ENCODE measurements around the gene C19orf33.
"Not testable (repeated sequence)": the region's sequence is repeated elsewhere in the genome, so short reads cannot be mapped to it uniquely, and the experiment has no call there.

The C19orf33 gene

DNA sequence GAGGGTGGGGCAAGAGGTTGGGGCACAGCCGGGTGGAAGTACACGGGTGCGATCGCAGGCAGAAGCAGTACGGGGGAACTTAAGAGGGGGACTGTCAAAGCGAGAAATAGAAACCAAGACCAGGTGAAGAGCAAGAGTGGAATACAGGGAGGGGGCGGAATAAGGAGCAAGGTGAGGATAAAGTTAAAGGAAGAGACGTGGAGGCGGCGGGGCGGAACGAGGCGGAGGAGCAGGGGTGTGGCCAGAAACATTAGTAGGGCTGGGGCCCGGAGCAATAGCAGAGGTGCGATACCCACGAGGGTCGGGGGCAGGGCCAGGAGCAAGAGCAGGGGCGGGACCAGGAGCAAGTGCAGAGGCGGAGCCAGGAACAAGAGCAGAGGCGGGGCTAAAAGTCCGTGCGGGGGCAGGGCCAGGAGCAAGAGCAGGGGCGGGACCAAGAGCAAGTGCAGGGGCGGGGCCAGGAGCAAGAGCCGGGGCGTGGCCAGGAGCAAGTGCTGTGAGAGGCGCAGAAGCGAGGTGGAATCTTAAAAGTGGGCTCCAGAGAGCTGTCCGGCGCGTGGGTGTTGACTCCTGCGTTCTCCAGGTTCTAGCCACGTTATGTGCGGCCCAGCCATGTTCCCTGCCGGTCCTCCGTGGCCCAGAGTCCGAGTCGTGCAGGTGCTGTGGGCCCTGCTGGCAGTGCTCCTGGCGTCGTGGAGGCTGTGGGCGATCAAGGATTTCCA, 32.7 kb downstream of the C19orf33 start:
- Histone ChIP-seq H3K27me3 (no peaks in the 10 kb centered on the region), H3K9me3 (no peaks in the 10 kb centered on the region), H3K4me1 (ENCODE audit: control insufficient read depth in 1 of 2, insufficient read depth in 1 of 2, low read depth in 1 of 2, low read length in 1 of 2) (peaks cover 9 to 12% of the 10 kb centered on the region in 2 experiments), H3K36me3 (peaks cover 4% of the 10 kb centered on the region), H3K4me3 (ENCODE audit: low read depth in 1 of 2, low read length in 1 of 2) (peak overlapping the region; percentile 84 to 97), H3K27ac (peak overlapping the region; percentile 96)
- TF ChIP-seq, protein P1, sequence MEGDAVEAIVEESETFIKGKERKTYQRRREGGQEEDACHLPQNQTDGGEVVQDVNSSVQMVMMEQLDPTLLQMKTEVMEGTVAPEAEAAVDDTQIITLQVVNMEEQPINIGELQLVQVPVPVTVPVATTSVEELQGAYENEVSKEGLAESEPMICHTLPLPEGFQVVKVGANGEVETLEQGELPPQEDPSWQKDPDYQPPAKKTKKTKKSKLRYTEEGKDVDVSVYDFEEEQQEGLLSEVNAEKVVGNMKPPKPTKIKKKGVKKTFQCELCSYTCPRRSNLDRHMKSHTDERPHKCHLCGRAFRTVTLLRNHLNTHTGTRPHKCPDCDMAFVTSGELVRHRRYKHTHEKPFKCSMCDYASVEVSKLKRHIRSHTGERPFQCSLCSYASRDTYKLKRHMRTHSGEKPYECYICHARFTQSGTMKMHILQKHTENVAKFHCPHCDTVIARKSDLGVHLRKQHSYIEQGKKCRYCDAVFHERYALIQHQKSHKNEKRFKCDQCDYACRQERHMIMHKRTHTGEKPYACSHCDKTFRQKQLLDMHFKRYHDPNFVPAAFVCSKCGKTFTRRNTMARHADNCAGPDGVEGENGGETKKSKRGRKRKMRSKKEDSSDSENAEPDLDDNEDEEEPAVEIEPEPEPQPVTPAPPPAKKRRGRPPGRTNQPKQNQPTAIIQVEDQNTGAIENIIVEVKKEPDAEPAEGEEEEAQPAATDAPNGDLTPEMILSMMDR (IDR thresholded peaks at IDR 0.05) = peak; percentile 37

DNA sequence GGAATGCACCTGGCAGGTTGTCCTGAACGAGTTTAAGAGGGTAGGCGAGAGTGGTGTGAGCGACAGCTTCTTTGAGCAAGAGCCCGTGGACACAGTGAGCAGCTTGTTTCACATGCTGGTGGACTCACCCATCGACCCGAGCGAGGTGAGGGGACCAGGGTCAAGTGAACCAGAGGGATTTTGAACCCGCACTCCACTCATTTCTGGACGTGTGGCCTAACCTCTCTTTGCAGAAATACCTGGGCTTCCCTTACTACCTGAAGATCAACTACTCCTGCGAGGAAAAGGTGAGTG, 33.3 kb downstream of the C19orf33 start:
- TF ChIP-seq, protein P1 (IDR thresholded peaks at IDR 0.05) = no peak

DNA sequence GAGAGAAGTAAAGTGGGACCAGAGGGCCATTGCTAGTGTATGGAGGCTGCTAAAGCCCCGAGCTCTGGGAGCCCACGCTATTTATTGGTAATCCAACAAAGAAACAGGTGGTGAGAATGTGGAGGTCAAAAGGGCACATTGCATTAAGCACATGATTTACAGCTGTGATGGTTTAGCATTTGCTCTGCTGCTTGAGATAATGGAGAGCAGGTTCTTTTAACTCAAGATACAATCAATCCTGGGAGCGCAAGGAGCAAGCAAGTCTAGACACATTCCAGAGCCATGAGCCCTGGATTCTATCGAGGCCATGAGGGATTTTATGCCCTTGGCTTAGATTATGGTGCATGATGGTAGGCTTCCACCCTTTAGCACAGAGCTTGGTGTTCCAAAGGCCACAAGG, 35.0 kb downstream of the C19orf33 start:
- H3K4me3 ChIP-seq (ENCODE audit: low read depth in 1 of 2, low read length in 1 of 2); H3K36me3 ChIP-seq; H3K27ac ChIP-seq; H3K27me3 ChIP-seq; H3K9me3 ChIP-seq: not testable (repeated sequence)
- H3K4me1 ChIP-seq (ENCODE audit: control insufficient read depth in 1 of 2, insufficient read depth in 1 of 2, low read depth in 1 of 2, low read length in 1 of 2) = peaks cover 9 to 12% of the 10 kb centered on the region in 2 experiments

More for the DNA sequence above, 33.3 kb downstream of the C19orf33 start:
- peaks cover 9 to 12% of the 10 kb centered on the region in 2 experiments for H3K4me1 ChIP-seq (ENCODE audit: control insufficient read depth in 1 of 2, insufficient read depth in 1 of 2, low read depth in 1 of 2, low read length in 1 of 2)
- peak overlapping the region; percentile 96 for H3K27ac ChIP-seq
- no peaks in the 10 kb centered on the region for H3K27me3 ChIP-seq
- no peaks in the 10 kb centered on the region for H3K9me3 ChIP-seq
- peaks cover 3% of the 10 kb centered on the region for H3K36me3 ChIP-seq
- peak overlapping the region; percentile 84 to 97 for H3K4me3 ChIP-seq (ENCODE audit: low read depth in 1 of 2, low read length in 1 of 2)

DNA sequence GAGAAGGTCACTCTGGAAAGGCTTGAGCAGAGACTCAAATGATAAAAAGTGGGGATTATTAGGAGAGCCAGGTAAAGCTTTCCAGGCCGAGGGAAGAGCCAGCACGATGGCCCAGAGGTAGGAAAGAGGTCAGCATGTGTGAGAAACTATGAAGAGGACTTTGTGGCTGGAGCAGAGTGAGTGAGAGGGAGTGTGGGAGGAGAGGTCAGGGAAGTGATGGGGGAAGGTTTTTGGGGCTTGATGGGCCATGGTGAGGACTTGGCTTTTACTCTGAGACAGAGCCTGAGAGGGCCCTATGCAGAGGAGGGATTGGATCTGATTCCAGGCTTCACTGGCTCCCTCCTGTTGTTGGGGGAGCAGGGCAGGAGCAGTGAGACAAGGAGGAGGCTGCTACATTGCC, 36.9 kb downstream of the C19orf33 start:
- Histone ChIP-seq H3K4me3 (ENCODE audit: low read depth in 1 of 2, low read length in 1 of 2) (no peak overlapping the region), H3K36me3 (peaks cover 3% of the 10 kb centered on the region), H3K27ac (no peak overlapping the region), H3K27me3 (no peaks in the 10 kb centered on the region), H3K4me1 (ENCODE audit: control insufficient read depth in 1 of 2, insufficient read depth in 1 of 2, low read depth in 1 of 2, low read length in 1 of 2) (peaks cover 6 to 9% of the 10 kb centered on the region in 2 experiments), H3K9me3 (no peaks in the 10 kb centered on the region)
- TF ChIP-seq, protein P1 (IDR thresholded peaks at IDR 0.05) = no peak

DNA sequence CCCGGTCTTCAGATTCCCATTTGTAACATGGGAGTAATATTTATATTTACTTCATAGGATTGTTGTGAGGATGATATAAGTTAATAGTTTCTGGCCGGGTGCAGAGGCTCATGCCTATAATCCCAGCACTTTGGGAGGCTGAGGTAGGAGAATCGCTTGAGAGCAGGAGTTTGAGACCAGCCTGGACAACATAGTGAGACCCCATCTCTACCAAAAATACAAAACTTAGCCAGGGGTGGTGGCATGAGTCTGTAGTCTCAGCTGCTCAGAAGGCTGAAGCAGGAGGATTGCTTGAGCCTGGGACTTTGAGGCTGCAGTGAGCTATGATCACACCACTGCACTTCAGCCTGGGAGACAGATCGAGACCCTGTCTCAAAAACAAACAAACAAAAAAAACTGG, 42.8 kb downstream of the C19orf33 start:
- H3K27me3 ChIP-seq = no peaks in the 10 kb centered on the region

DNA sequence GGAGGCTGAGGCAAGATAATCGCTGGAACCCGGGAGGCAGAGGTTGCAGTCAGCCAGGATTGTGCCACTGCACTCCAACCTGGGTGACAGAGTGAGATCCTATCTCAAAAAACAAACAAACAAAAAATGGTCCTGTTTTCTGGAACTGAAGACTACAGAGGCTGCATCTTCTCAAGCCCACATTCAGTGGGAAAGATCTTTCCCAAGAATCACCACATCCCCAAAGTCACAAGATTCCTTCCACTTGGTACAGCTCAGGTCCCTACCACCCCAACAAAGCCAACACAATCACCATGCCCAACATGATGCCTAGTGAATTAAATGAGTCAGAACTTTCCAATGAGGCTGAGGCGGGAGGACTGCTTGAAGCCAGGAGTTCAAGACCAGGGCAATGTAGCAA, 46.8 kb downstream of the C19orf33 start:
- H3K9me3 ChIP-seq = no peaks in the 10 kb centered on the region
- peaks cover under 1% of the 10 kb centered on the region for H3K27me3 ChIP-seq
- TF ChIP-seq, protein P1 (IDR thresholded peaks at IDR 0.05) = no peak
- H3K27ac ChIP-seq = no peak overlapping the region
- no peaks in the 10 kb centered on the region for H3K4me1 ChIP-seq (ENCODE audit: control insufficient read depth in 1 of 2, insufficient read depth in 1 of 2, low read depth in 1 of 2, low read length in 1 of 2)
- peaks cover 1% of the 10 kb centered on the region for H3K36me3 ChIP-seq
- H3K4me3 ChIP-seq (ENCODE audit: low read depth in 1 of 2, low read length in 1 of 2) = no peak overlapping the region

More for the DNA sequence above, 42.8 kb downstream of the C19orf33 start:
- TF ChIP-seq, protein P1 (IDR thresholded peaks at IDR 0.05) = no peak
- Histone ChIP-seq H3K27ac (no peak overlapping the region), H3K4me1 (ENCODE audit: control insufficient read depth in 1 of 2, insufficient read depth in 1 of 2, low read depth in 1 of 2, low read length in 1 of 2) (no peaks in the 10 kb centered on the region), H3K36me3 (peaks cover 3% of the 10 kb centered on the region), H3K4me3 (ENCODE audit: low read depth in 1 of 2, low read length in 1 of 2) (no peak overlapping the region), H3K9me3 (no peaks in the 10 kb centered on the region)
